GM23248 (cell line): ENCODE data around the gene GLP1R.

ENCODE experiments used
- EZH2 ChIP-seq: fragments of 200-600 bp; sonication (generic); IDR thresholded peaks from 2 replicates; pipeline ENCODE4 v1.6.1; 2018; ENCODE audit warnings: antibody characterized with exemption, mild to moderate bottlenecking; ENCODE audit not compliant: insufficient read depth, poor library complexity, severe bottlenecking
- EZH2phosphoT487 ChIP-seq: fragments of 200-600 bp; sonication (generic); IDR thresholded peaks from 2 replicates; pipeline ENCODE4 v1.6.1; 2018; ENCODE audit warnings: antibody characterized with exemption, moderate library complexity, mild to moderate bottlenecking, low read depth; ENCODE audit not compliant: insufficient read depth

GRCh38 chr6:39021779-39022178 lies 26.8 kb upstream of the GLP1R start:
- TF ChIP-seq EZH2phosphoT487 (no peak), EZH2 (no peak)
